GM12864 (cell line): ENCODE measurements around the gene CPZ.
A peak's percentile ranks its signal among the peaks of the same experiment; 100 is the strongest.

Experiments
- DNase-seq: peaks from one replicate; pipeline ENCODE4 v3.0.0-alpha.2; 2011; ENCODE audit warnings: low read depth
- H3K4me3 ChIP-seq: 2 replicates; pipeline ENCODE4 v1.5.1; 2011; ENCODE audit warnings: mild to moderate bottlenecking, low read depth, low read length, control low read depth
- CTCF ChIP-seq: IDR thresholded peaks from 2 replicates; pipeline ENCODE4 v1.5.1; 2011; ENCODE audit warnings: low read depth, mild to moderate bottlenecking, moderate library complexity, low read length, control low read depth, inconsistent platforms; ENCODE audit errors: missing control alignments

CPZ gene

GRCh38 chr4:8585186-8585585, 7.4 kb upstream of the CPZ start:
- no peak overlapping the region for H3K4me3 ChIP-seq
- no peak for DNase-seq
- peak; percentile 43 for TF ChIP-seq CTCF

GRCh38 chr4:8585721-8586212, 6.8 kb upstream of the CPZ start:
- no peak for TF ChIP-seq CTCF
- H3K4me3 ChIP-seq, result no peak overlapping the region
- DNase-seq, result no peak

- DNase-seq, result no peak
- no peak overlapping the region for H3K4me3 ChIP-seq
- no peak for TF ChIP-seq CTCF
Measured at GRCh38 chr4:8586246-8586645, 6.3 kb upstream of the CPZ start.

- no peak for DNase-seq
- peak; percentile 24 for TF ChIP-seq CTCF
- no peak overlapping the region for H3K4me3 ChIP-seq
Measured at GRCh38 chr4:8586671-8587468, 5.7 kb upstream of the CPZ start.

- TF ChIP-seq CTCF, result no peak
Measured at GRCh38 chr4:8587469-8588195, 4.9 kb upstream of the CPZ start.

GRCh38 chr4:8588196-8588470, 4.4 kb upstream of the CPZ start:
- H3K4me3 ChIP-seq, result no peak overlapping the region
- no peak for TF ChIP-seq CTCF
- no peak for DNase-seq

More at GRCh38 chr4:8587469-8588195, 4.9 kb upstream of the CPZ start:
- no peak for DNase-seq
- no peak overlapping the region for H3K4me3 ChIP-seq
